ENCODE measurements around the gene ADIG. TPM values are rescaled to one million over a fixed set of nuclear protein-coding genes. Genes with fewer than 3 reads are reported as not detected.

Gene ADIG
- polyA plus RNA-seq, 3 donors from 2014 or later = not detected

GRCh38 chr20:38620441-38620840 is 39.4 kb downstream of the ADIG start:
- H3K27me3 Mint-ChIP-seq (ENCODE audit: low read depth in 3 of 3) = peaks cover 3 to 13% (median 9%) of the 10 kb centered on the region in 3 donors
- H3K27ac Mint-ChIP-seq = no peak overlapping the region
- no peaks in the 10 kb centered on the region for H3K36me3 Mint-ChIP-seq
- no peak for DNase-seq
- no peak overlapping the region for H3K4me3 Mint-ChIP-seq
- no peaks in the 10 kb centered on the region for H3K4me1 Mint-ChIP-seq
- H3K9me3 Mint-ChIP-seq = peaks cover 0 to 2% (median 0%) of the 10 kb centered on the region in 6 donors

- peaks cover 3 to 12% (median 9%) of the 10 kb centered on the region in 3 donors for H3K27me3 Mint-ChIP-seq (ENCODE audit: low read depth in 3 of 3)
- peaks cover 0 to 2% (median 0%) of the 10 kb centered on the region in 6 donors for H3K9me3 Mint-ChIP-seq
- H3K27ac Mint-ChIP-seq = no peak overlapping the region
- no peaks in the 10 kb centered on the region for H3K36me3 Mint-ChIP-seq
- no peak overlapping the region for H3K4me3 Mint-ChIP-seq
- no peak for DNase-seq
- H3K4me1 Mint-ChIP-seq = no peaks in the 10 kb centered on the region
These were observed 42.1 kb downstream of the ADIG start for GRCh38 chr20:38623061-38623460.

DNA sequence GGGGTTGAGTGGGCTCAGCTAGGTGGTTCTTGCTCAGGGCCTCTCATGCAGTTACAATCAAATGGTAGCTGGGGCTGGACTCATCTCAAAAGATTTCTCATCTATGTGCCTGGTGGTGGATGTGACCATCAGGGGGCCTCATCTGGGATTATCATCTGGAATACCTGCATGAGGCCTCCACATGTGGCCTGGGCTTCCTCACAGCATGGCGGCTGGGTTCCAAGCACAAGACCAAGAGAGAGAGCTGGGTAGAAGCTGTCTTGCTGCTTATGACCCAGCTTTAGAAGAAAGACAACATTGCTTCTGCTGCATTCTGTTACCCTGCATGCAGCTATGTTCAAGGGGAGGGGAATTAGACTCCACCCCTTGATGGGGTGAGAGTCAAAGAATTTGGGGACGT is 43.1 kb downstream of the ADIG start:
- Mint-ChIP-seq H3K27ac (no peak overlapping the region), H3K27me3 (ENCODE audit: low read depth in 3 of 3) (peaks cover 3 to 8% (median 6%) of the 10 kb centered on the region in 3 donors), H3K4me3 (no peak overlapping the region), H3K9me3 (peaks cover 0 to 2% (median 0%) of the 10 kb centered on the region in 6 donors), H3K36me3 (no peaks in the 10 kb centered on the region), H3K4me1 (no peaks in the 10 kb centered on the region)
- DNase-seq = no peak

DNA sequence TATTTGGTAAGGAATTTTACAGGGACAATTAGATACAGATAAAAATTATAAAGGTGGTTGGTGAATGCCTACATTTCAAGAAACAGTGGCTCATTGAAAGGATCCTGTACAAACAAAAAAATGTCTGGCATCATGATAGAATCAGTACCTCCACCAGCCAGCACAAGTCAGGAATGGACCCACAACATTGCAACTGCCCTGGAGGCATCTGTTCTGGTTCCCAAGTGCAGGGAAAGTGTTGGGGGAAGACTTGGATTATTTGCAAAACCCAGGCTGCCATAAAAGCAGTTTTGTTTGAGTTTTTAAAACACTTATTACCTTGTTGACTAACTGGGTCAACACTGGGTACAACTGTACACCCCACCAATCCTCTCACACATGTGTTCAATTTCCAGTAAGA is 44.9 kb downstream of the ADIG start:
- Mint-ChIP-seq H3K27me3 (ENCODE audit: low read depth in 3 of 3) (peaks cover 0 to 5% (median 2%) of the 10 kb centered on the region in 3 donors), H3K4me3 (no peak overlapping the region), H3K4me1 (no peaks in the 10 kb centered on the region), H3K9me3 (peaks cover 0 to 2% (median 0%) of the 10 kb centered on the region in 6 donors), H3K36me3 (no peaks in the 10 kb centered on the region), H3K27ac (no peak overlapping the region)
- DNase-seq = no peak

GRCh38 chr20:38626921-38627659 is 46.1 kb downstream of the ADIG start:
- Mint-ChIP-seq H3K4me1 (no peaks in the 10 kb centered on the region), H3K4me3 (no peak overlapping the region), H3K27me3 (ENCODE audit: low read depth in 3 of 3) (peaks cover 0 to 5% (median 2%) of the 10 kb centered on the region in 3 donors), H3K36me3 (no peaks in the 10 kb centered on the region), H3K27ac (peak overlapping the region in 1 of 6 donors; percentile 58), H3K9me3 (peaks cover 0 to 2% (median 0%) of the 10 kb centered on the region in 6 donors)
- DNase-seq = no peak

GRCh38 chr20:38628580-38629470 is 47.8 kb downstream of the ADIG start:
- Mint-ChIP-seq H3K27ac (no peak overlapping the region), H3K36me3 (no peaks in the 10 kb centered on the region), H3K9me3 (peaks cover 0 to 2% (median 0%) of the 10 kb centered on the region in 6 donors), H3K27me3 (ENCODE audit: low read depth in 3 of 3) (peaks cover 3 to 5% (median 4%) of the 10 kb centered on the region in 3 donors), H3K4me1 (no peaks in the 10 kb centered on the region), H3K4me3 (no peak overlapping the region)
- no peak for DNase-seq

GRCh38 chr20:38629979-38630378 is 49.0 kb downstream of the ADIG start:
- H3K36me3 Mint-ChIP-seq = no peaks in the 10 kb centered on the region
- H3K27ac Mint-ChIP-seq = no peak overlapping the region
- peaks cover 3 to 6% (median 6%) of the 10 kb centered on the region in 3 donors for H3K27me3 Mint-ChIP-seq (ENCODE audit: low read depth in 3 of 3)

GRCh38 chr20:38630727-38631126 is 49.7 kb downstream of the ADIG start:
- Mint-ChIP-seq H3K36me3 (no peaks in the 10 kb centered on the region), H3K4me3 (no peak overlapping the region), H3K27me3 (ENCODE audit: low read depth in 3 of 3) (peaks cover 3 to 8% (median 6%) of the 10 kb centered on the region in 3 donors), H3K27ac (no peak overlapping the region), H3K9me3 (no peaks in the 10 kb centered on the region), H3K4me1 (no peaks in the 10 kb centered on the region)
- no peak for DNase-seq

More at GRCh38 chr20:38629979-38630378, 49.0 kb downstream of the ADIG start:
- Mint-ChIP-seq H3K9me3 (no peaks in the 10 kb centered on the region), H3K4me1 (no peaks in the 10 kb centered on the region), H3K4me3 (no peak overlapping the region)
- DNase-seq = no peak

GRCh38 chr20:38631155-38632022 is 50.4 kb downstream of the ADIG start:
- no peak overlapping the region for H3K27ac Mint-ChIP-seq
- no peaks in the 10 kb centered on the region for H3K36me3 Mint-ChIP-seq
- H3K4me1 Mint-ChIP-seq = no peaks in the 10 kb centered on the region
- H3K9me3 Mint-ChIP-seq = no peaks in the 10 kb centered on the region
- no peak overlapping the region for H3K4me3 Mint-ChIP-seq
- DNase-seq = no peak
- peaks cover 3 to 9% (median 6%) of the 10 kb centered on the region in 3 donors for H3K27me3 Mint-ChIP-seq (ENCODE audit: low read depth in 3 of 3)

GRCh38 chr20:38633577-38634093 is 52.6 kb downstream of the ADIG start:
- H3K9me3 Mint-ChIP-seq = peaks cover 0 to 2% (median 0%) of the 10 kb centered on the region in 6 donors

GRCh38 chr20:38635721-38636288 is 54.8 kb downstream of the ADIG start:
- H3K27me3 Mint-ChIP-seq (ENCODE audit: low read depth in 3 of 3) = peaks cover 9 to 11% (median 10%) of the 10 kb centered on the region in 3 donors
- H3K9me3 Mint-ChIP-seq = peaks cover 0 to 2% (median 0%) of the 10 kb centered on the region in 6 donors
- no peak overlapping the region for H3K4me3 Mint-ChIP-seq
- H3K27ac Mint-ChIP-seq = no peak overlapping the region
- no peaks in the 10 kb centered on the region for H3K36me3 Mint-ChIP-seq
- DNase-seq = no peak
- H3K4me1 Mint-ChIP-seq = no peaks in the 10 kb centered on the region

More at GRCh38 chr20:38633577-38634093, 52.6 kb downstream of the ADIG start:
- Mint-ChIP-seq H3K4me3 (no peak overlapping the region), H3K36me3 (no peaks in the 10 kb centered on the region), H3K4me1 (no peaks in the 10 kb centered on the region), H3K27ac (no peak overlapping the region), H3K27me3 (ENCODE audit: low read depth in 3 of 3) (peaks cover 8 to 10% (median 9%) of the 10 kb centered on the region in 3 donors)
- DNase-seq = peak; percentile 42 to 53 (median 46)
